A172 (cell line): Measurements from ENCODE around the gene FAM241B. TPM values are rescaled to one million over a fixed set of nuclear protein-coding genes. Genes with fewer than 3 reads are reported as not detected.

Experiments
- DNase-seq: peaks from one replicate; pipeline ENCODE4 v3.0.0-alpha.2; 2015; ENCODE audit warnings: low spot score
- total RNA-seq: library from RNA; depleted of rRNA; stranded (reverse); fragments of >200 nt; shearing (Covaris generic); gene quantifications from 2 replicates; pipeline ENCODE4 v1.2.3, GENCODE V29; 2014

The FAM241B gene
- total RNA-seq, 1 experiment from 2014 or later, result 7.4 TPM

GRCh38 chr10:69649786-69650550, 19.9 kb downstream of the FAM241B start:
- no peak for DNase-seq

DNA sequence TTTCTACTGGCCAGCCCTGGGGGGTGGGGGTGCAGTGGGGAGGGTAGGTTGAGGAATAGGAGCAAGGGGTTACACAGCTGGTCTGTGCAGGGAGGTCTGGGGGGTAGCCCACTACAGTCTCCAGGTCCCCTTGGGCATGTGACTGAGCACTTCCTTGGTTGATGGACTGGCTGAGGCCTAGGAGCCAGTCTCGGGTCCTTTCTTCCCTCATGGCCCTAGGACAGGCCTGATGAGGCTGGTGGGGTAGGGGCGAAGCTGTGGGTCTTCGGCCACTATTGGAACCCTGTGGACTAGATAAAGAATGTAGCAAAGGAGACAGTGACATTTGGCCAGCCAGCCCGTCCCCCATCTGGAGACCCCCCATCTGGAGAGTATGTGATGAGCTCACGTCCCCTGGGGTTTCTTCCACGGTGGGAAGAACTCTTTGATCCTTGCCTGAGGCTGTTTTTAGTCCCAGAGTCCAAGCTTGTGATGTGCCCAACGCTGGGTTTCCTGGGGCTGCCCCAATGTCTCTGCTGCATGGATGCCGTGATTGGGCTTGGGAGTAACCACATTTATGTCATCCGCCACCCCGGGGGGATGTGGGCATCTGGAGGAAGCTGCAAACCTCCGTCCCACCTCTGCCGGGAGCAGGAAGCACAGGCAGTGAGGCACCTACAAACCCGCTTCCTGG, 20.7 kb downstream of the FAM241B start:
- DNase-seq, result no peak

DNA sequence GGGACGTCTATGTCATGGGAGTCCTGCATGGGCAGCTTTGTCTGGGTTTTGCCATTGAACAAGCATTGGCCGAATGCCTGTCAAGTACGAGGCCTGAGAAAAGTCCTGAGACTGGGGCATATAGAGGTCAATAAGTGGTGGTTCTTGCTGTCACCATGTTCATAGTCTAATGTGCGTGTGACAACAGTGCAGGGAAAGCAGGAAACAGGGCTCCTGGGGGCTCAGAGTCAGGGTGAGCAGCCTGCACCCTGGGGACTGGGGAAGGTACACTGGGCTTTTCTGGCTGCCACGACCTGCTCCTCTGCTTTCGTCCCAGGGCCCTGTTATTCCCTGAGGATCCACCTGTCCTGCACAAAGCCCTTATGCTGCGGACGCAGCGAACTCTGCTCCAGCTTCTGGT, 21.3 kb downstream of the FAM241B start:
- DNase-seq, result no peak

DNA sequence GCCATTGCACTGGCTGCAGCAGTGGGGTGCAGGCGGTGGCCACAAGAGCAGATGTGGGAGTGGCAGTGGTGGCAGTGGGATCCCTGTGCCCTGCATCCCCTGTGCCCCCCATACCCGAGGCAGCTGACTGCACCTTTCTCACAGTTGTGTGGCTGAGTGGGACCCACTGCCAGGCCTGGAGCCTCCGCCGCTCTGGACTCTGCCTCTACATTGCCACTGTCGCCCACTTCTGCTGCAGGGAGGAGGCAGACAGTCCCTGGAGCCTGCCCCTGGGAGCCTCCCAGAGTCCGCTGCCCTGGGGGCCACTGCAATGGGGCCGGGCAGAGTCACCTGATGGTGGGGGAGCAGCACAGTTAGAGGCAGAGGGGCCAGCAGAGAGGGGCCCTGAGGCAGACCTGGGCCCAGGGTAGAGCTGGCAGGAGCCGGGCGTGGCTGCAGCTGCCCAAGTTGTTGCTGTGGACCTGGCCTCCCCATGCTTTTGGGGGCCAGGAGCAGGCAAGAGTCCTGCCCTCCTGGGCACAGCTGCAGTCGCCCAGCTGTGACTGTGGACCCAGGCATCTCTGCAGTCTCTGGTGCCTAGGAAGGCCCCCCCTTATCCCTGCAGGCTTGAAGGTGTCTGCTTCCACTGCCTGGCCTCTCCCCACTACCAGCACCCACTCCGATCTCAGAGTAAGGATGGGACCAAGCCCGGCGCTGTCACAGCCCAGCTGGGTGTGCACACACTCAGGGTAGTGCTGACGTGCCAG, 22.2 kb downstream of the FAM241B start:
- no peak for DNase-seq

- no peak for DNase-seq
Observed at GRCh38 chr10:69652857-69653199, 22.8 kb downstream of the FAM241B start.

GRCh38 chr10:69653561-69653960, 23.5 kb downstream of the FAM241B start:
- DNase-seq, result no peak

DNA sequence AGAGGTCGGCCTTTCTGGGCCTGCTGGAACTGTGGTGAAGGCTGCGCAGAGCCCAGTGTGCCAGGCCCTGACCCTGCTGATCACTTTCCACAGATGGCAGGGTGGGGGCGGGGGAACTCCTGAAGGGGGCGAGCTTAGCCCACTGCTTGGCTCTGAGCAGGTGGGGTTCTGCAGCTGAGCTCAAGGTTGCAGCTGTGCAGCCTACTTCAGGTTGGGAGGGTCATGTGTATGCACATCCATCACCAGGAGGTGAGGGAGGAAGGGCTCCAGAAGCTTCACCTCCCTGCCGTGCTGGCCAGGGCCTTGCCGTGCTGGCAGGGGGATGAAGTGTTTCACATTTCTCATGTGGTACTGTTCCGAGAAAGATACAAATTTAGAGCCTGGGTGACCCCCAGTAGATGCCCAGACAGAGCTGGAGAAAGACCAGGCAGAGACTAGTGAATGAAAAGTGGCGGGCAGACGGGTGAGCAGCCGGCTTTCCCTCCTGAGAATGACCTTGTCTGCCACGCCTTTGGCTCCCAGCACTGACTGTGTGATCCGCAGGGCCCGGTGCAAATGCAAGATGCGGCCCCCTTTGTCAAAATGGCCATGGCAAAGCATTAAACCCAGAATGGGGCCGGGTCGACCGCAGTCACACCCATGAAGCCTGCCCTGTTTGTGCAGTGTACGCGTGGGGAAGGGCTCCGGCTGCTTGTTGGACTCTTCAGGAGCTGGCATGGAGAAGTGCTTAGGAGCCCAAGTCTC, 25.2 kb downstream of the FAM241B start:
- DNase-seq, result no peak

DNA sequence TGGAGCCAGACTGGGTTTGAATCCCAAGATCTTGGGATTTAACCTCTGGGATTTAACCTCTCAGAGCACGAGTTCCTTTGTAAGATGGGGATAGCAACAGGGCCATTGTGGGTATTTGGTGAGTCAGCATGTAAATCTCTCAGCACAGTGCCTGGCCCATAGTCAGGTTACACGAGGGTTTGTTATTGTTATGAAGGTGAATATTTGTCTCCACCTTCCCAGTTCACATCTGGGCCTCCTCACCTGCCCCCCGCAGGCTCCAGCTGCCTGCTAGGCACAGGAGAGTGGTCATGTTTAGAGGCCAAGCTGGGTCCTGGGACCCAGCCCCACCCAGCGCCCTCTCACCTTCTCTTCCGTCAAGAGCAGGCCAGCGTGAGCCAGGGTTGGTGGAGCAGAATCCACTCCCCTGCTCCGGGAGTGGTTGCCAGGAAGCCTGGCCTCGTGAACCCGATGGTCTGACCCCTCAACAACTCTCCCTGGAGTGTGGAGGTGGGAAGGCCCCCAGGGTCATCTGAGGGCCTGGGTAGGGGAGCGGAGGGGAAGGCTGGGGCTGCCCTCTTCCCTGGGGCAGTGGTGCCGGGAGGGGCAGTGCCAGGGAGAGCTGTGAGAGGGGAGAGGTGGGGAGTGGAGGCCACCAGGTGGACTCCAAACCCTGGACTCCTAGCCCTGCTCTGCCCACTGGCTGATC, 26.0 kb downstream of the FAM241B start:
- DNase-seq, result no peak

DNA sequence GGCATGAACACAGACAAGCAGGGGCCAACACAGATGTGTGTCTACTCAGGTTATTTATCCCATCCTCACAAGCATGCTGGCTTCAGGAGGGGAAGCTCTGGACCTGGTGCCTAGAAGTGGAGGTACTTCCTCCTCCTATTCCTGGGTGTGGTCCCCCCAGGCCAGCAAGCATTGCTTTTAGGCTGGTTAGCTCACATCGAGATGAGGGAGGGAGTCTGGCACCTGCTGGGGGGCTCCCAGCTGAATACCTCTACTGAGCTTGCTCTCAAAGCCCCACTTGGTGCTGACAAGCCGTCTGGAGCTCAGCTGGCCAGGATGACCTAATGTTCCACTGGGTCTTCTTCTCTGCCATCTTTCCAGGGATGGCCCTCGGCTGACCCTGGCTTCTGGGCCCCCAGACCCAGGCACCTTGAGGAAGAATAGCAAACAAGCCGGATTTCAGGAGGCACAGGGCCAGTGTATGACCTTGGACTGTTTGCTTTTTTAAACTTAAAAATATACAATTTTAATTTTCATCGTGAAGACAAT, 26.8 kb downstream of the FAM241B start:
- DNase-seq, result no peak

DNA sequence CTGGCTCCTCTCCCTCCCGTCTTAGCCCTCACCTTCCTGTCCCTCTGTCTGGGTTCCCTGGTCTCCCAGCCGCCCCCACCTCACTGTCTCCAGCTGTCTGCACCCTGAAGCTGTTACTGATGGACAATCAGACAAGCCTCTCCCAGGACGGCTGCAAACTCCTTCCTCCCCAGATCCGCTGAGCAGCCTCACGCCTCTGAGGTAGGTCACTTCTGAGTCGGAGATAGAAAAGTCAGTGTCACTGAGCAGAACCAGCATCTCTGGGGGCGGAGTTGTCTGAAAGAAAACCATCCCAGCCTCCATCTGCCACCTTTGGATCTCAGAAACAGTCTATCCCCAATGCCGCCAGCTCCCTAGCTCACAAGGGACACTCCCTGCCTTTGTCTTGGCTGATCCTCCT, 27.4 kb downstream of the FAM241B start:
- no peak for DNase-seq

- no peak for DNase-seq
Observed at GRCh38 chr10:69657866-69658265, 27.8 kb downstream of the FAM241B start.

DNA sequence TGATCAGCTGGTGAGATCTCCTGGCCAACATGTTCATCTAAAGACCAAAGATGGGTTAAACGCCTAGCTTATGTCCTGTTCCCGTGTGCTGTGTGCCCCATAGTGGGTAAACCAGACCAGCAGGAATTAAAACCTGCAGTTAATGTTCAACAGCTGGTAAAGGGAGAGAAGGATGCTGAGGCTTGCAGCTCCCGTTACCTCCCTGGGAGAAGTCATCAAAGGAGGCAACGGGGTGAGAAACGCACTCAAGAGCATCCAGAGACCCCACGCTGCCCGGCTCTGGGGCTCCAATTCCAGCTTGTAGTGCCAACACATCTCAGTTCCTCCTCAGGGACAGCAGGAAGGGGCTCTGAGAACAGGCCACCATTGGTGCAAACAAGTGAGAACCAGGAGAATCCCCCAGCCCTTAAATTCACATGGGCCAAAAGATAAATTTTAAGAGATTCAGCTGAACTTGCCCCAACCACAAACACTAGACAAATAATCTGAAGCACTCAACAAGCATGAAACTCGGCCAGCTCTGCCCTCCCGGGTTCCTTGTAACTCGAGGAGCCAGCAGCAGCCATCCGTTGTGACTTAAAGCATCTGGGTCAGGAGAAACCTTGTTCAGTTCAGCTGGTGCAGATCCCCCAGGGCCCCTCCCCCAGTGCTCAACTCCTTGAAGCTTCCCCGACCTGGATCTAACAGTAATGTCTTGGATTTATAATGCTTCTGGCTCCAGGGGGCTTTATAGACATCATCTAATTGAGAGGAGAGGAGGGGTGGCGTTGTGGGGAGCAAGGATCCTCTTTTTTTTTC, 29.4 kb downstream of the FAM241B start:
- DNase-seq, result no peak

- DNase-seq, result no peak
Observed at GRCh38 chr10:69660296-69660695, 30.2 kb downstream of the FAM241B start.

GRCh38 chr10:69661414-69662172, 31.5 kb downstream of the FAM241B start:
- no peak for DNase-seq

- no peak for DNase-seq
Observed at GRCh38 chr10:69662173-69662877, 32.3 kb downstream of the FAM241B start.

DNA sequence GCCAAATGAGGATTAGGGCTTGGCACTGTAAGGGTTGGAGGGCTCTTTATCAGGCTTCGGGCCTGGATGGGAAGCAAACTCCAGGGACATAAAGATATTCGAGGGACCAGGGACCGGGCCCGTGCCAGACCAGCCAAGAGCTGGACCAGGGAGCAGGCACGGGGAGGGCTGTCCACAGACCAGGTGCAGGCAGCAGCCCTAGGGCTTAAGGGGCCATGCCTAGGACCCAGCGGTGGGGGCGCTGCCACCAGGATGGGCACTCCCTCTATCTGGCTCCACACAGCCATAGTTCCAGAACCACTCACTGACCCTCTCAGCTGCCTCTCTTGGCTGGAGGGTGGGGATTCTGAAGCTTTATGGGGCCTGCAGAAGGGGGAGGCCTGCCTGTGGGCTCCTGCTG, 32.9 kb downstream of the FAM241B start:
- no peak for DNase-seq

DNA sequence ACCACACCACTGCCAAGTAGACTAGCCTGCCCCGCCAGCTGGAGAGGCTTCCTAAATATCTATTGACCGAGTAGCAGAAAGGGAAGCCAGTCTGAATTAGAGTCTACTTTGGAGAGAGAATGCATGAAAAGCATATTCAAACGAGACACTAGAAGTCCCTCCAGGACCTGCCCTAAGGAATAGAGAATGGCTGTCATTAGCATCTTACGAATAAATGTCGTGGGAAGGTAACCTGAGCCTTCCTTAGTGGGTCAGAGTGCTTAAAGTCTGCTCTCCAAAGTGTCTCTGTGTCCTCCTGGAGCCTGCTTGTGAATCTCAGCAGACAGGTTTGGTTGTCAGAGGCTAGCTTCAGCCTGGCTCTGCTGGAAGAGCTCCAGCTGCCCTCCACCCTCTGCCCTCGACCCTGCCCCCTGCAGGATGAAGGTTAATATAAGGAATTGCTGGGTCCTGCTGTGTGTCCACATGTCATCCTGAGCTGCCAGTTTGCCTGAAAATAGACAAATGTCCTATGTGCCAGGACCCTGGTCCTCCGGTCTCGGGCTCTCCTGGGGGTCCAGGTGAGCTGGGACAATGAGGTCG, 33.4 kb downstream of the FAM241B start:
- no peak for DNase-seq

GRCh38 chr10:69665474-69666320, 35.6 kb downstream of the FAM241B start:
- no peak for DNase-seq
